Measurements from ENCODE around the gene EIF4E1B.

Gene EIF4E1B

DNA sequence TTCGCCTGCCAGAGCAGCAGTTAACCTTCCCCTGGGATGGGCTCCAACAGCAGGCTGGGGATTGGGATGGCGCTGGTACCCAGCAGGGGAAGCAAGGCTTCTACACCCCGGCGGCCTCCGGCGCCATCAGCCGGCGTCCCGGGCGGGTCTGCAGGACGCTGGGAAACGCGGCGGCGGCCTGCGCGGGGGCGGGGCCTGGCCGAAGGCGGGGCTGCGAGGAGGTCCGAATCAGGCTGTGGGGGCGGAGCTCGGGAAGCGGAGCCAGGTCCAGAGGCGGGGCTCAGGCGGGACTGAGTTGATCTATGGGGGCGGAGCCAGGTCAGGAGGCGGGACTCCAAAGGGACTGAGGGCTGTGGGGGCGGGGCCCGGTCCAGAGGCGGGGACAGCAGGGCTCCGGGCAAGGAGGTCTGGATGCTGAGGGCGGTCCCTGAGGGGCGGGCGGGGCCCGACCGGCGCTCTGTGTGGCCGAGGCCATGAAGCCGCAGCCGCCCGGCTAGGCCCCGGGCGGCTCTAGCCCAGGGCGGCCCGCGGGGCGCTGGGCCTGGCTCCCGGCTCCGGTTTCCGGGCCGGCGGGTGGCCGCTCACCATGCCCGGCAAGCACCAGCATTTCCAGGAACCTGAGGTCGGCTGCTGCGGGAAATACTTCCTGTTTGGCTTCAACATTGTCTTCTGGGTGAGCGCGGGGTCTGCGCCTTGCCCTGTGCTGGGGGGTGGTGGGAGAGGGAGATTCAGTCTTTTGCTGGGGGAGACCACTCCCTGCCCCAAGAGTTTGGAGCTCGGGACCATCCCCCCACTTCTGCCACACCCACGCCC is 16.8 kb downstream of the EIF4E1B start, which contains the start of gene TSPAN17:
Gene TSPAN17, plus strand, starts transcription at position 455 of the 813 bp plus-strand sequence. Its CDS starts 132 bp downstream, at position 587.
- DNase-seq (ENCODE audit: low read depth), result peak; percentile 92

DNA sequence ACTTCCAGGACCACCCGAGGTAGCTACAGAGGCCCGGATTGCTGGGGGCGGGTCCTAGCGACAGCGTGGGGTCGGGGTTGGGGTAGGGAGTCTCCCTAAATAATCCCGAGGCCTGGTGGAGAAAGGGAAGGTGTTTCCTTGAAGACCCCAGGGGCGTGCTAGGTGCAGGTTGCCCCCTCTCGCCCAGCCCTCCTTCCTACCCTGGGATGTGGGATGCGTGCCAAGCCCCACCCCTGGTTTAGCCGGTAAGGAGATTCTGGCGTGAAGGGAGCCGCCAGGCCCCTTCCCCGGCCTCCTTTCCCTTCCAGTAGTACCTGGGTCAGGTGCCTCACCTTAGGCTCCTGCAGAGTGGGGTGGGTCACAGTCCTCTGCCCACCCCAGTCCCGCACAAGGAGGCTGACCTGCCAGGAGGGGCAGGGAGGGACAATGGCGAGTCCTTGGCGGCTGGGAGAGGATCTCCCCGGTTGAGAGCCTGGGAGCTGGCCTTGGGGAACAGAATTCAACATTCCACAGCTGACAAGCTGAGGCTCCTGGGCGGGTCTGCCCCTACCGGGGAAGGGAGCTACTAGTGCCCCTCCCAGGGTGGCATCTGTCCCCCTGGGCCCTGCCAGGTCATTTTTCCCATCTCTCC is 17.5 kb downstream of the EIF4E1B start:
- no peak for DNase-seq (ENCODE audit: low read depth)

DNA sequence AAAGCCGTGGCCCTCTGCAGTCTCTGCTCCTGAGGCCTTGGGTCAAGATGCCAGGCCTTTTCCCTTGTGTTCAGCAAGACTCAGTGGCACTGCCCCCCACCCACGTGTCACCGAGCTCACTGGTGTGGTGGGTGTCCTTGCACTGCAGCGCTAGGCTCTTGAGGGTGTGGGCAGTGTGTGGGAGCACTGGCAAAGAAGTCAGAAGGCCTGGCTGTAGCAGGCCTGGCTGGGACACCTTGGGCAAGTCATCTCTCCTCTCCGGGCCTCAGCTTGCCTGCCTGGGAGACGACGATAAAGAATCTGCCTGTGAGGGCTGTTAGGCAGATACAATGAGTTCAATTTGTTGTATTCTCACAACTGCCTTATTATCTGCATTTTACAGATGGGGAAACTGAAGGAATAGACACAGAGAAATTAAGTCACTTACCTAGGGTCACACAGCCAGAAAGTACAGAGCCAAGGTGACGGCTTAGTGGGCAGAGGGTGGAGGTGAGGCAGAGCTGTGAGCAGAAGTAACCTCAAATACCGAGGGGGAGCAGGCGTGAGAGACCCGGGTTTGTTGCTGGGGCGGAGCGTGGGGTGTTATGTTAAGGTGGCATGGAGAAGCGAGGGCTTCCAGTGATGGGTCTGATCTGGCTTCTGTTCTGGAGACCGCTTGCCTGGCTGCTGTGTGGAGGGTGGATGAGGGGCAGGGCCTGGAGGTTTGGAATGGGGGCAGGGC is 18.2 kb downstream of the EIF4E1B start:
- DNase-seq (ENCODE audit: low read depth), result no peak

DNA sequence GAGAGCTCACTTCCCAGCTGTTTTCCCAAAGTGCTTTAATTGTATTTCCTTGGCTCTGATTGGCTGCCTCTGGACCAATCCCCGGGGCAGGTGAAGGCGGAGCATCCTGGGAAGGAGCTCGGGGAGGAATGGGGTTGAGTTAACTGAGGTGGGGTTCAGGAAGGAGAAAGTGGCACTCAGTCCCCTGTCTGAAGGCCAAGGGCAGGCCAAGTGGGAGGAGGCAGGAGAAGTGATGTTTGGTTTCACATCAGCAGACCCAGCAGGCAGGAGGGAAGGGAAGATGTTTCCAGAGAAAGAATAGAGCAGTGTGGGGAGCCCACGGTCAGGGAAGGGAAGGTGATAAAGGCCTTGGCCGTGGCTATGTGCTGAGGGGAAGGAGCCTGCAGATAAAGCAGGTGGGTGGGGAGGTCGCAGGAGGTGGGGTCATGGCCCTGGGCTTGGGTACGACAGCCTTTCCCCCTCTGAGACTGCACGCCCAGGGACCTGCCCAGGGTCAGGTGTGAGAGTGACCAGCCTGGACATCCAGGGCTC is 19.9 kb downstream of the EIF4E1B start:
- no peak for DNase-seq (ENCODE audit: low read depth)

DNA sequence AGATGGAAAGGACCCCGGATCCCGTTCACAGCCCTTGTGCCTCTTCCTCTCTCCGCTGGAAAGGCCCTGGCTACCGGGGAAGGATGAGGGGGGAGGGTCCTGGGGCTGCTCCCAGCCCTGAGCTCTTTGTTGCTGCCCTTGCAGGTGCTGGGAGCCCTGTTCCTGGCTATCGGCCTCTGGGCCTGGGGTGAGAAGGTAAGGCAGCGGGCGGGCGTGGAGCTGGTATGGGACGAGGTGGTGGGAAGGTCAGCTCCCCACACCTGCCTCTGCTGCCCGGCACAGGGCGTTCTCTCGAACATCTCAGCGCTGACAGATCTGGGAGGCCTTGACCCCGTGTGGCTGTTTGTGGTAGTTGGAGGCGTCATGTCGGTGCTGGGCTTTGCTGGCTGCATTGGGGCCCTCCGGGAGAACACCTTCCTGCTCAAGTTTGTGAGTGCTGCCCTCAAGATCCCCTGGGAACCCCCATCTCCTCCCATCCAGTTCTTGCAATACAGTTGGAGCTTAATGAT is 21.1 kb downstream of the EIF4E1B start:
- DNase-seq (ENCODE audit: low read depth), result no peak

DNA sequence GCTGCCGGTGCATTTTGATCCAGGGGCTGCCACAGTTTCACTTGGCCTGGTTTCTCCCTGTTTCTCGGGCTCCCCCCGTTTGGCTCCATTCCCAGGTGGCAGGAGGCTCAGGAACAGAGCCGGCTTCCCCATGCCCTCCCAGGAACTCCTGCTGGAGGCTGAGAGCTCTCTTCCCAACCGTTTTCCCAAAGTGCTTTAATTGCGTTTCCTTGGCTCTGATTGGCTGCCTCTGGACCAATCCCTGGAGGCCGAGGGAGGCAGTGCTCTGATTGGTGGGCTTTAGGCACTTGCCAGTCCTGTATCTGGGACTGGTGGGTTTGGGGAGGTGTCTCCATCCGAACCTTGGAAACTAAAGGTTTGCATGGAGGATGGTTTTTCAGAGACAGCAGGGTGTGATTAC is 21.7 kb downstream of the EIF4E1B start:
- DNase-seq (ENCODE audit: low read depth), result no peak

DNA sequence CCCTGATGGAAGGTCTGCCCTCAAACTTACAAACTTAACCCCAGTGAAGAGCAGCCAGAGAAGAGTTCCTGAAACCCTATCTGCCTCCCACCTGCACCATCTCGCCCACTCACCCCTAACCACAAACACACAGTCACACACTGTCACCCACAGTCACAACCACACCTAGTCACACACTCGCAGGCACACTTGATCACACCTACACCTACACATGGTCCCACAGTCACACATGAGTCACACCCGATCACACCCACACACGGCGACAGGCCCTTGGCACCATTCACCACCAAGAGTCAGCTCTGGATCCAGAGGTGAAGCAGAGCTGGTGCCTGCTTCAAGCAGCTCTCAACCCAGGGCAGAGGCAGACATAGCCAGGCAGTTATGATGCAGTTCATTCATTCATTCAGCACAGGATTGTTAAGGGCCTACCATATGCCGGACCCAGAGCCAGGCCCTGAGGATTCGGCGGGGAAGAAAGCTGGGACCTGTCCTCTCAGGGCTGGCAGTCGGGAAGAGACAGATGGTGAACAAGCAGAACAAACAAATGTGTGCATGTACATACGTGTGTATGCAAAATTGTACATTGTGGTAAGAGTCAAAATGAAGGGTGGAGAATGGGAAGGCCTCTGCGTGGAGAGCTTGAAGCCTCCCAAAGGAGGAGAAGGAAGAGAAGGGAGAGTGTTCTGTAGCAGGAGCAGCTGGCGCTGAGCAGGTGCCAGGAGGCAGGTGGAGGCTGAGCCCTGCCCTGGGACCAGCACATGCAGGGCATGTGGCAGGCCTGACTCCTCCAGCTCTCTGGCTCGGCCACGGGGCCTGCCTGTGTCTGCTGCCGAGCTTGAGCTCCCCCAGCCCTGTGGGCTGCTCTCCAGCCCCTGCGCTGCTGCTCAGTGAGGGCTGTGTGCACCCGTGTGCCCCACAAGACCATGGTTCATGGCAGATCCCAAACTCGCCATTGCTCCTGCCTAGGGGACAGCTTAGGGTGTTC is 23.2 kb downstream of the EIF4E1B start:
- DNase-seq (ENCODE audit: low read depth), result no peak

DNA sequence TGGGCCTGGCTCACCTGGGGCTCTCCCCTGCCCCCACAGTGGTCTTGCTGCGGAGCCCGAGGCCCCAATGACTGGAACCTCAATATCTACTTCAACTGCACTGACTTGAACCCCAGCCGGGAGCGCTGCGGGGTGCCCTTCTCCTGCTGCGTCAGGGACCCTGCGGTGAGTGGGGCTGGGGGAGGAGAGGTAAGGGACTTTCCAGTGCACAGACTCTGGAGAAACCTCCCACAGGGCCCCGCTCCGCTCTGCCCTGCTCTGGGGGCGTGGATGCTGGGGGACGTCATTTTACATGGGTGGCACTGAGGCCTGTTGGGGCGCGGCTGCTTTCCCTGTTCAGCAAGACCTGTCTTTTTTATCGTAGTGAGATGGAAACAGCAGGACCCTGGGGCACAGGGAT is 24.4 kb downstream of the EIF4E1B start:
- DNase-seq (ENCODE audit: low read depth), result no peak

DNA sequence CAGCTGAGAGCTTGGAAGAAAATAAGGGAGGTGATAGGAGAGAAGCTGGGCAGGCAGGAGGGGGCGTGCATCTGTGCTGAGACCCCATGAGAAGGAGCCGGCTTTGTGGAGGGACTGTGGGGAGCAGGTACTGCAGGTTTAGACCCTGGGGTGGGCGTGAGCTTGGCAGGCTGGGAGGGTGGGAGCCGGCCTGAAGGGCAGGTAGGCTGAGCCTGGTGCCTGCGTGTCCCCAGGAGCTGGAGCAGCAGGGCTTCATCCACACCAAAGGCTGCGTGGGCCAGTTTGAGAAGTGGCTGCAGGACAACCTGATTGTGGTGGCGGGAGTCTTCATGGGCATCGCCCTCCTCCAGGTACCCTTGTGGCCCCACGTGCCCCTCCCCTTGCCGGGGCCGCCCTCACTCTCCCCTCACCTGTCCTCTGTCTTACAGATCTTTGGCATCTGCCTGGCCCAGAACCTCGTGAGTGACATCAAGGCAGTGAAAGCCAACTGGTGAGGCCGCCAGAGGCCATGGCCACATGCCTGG is 26.1 kb downstream of the EIF4E1B start:
- DNase-seq (ENCODE audit: low read depth), result no peak

DNA sequence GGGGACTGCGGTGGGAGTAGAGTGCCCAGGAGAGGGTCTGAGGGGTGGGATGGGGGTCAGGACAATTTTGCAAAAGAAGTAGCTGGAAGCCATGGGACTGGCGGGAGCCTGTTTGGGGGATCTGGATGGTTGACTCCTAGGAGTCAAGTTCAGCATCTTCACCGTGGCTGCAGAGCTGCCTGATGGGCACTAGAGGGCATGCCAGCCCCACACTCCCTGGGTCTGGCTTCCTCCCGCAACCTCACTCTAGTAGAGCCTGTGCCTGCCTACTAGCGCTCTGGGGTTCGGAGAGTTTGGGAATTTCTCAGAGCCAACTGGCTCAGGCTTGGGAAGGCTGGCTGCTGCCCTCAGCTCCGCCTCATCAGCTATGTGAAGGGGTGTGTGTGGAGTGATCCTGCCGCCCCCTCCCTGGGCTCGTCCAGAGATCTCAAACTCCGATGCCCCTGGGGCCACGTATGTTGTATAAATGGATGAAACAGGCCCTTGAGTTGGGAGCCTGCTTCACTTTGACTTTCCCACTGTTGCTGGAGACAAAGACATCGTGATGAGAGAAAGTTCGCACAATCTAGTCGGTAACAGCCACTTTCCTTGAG is 27.6 kb downstream of the EIF4E1B start:
- no peak for DNase-seq (ENCODE audit: low read depth)

DNA sequence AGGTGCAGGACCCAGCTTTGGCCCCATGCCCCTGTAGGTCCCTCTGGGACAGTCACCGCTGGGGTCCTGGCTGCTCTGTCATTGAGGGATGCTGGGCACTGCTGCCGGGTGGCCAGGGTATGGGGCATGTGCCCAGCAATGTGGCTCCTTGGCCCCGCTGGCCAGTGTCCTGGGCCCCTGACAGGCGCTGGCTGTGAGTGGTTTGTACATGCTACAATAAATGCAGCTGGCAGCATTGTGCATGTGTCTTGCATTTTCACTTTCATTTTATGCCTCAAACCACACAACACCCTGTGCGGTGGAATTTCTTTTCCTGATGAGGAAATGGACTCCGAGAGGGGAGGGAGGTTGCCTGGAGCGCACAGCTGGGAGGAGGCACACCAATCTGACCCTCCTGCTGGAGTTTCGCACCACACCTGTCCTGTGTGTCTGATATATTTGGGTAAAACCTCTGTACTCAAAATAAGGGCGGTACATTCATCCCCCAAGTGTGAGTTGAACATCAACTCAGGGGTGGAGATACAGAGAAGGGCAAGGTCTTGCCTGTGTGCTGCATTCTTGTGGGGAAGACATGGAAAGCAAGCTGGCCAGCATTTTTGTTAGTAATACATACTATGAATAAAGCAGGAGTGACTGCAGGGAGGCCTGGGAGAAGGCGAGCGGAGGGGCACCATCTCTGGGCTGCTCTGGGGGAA is 28.5 kb downstream of the EIF4E1B start:
- no peak for DNase-seq (ENCODE audit: low read depth)

DNA sequence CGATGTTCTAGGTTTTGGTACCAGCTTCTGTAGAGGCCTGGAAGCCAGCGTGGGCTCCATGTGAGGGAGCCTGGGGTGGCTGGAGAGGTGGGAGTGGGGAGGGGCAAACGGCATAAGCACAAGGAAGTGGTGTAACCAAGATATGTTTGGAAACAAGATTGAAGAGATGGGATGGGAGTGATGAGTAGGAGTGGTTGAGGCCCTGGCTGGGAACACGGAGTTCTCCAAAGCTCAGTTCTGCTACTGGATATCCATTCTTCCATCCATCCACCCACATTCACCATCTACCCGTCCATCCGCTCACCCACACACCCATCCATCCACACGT is 29.0 kb downstream of the EIF4E1B start:
- no peak for DNase-seq (ENCODE audit: low read depth)

DNA sequence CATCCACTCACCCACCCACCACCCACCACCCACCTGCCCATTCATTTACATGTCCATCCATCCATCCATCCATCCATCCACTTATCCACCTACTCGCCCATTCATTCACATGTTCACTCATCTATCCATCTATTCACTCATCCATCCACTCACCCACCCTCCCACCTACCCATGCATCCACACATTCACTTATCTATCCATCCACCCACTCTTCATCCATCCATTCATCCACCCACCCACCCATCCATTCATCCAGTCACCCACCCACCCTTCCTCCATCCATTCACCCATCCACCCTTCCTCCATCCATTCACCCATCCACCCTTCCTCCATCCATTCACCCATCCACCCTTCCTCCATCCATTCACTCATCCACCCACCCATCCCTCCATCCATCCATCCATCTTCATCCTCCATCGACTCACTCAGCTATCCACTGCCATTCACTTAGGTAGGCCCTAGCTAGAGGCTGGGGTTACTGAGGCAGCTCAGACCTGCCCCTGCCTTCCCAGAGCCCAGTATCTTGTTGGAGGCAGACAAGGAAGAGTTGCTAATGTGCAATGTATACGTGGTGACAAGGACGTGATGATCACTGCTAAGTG is 29.5 kb downstream of the EIF4E1B start:
- no peak for DNase-seq (ENCODE audit: low read depth)

DNA sequence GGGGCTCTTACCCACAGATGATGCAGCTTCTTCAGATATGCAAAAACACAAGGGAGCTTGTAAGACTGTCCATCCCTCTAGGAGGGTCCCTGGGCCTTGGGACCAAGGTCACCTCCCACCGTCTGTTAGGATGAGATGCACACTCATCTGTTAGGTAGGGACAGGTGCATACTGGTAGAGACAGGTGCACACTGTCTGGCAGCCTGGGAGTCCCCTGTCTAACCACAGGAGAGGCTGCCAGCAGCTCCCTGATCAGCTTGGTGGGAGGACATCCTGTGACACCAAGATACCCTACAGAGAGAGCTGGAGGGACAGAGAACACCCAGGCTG is 30.0 kb downstream of the EIF4E1B start:
- no peak for DNase-seq (ENCODE audit: low read depth)

DNA sequence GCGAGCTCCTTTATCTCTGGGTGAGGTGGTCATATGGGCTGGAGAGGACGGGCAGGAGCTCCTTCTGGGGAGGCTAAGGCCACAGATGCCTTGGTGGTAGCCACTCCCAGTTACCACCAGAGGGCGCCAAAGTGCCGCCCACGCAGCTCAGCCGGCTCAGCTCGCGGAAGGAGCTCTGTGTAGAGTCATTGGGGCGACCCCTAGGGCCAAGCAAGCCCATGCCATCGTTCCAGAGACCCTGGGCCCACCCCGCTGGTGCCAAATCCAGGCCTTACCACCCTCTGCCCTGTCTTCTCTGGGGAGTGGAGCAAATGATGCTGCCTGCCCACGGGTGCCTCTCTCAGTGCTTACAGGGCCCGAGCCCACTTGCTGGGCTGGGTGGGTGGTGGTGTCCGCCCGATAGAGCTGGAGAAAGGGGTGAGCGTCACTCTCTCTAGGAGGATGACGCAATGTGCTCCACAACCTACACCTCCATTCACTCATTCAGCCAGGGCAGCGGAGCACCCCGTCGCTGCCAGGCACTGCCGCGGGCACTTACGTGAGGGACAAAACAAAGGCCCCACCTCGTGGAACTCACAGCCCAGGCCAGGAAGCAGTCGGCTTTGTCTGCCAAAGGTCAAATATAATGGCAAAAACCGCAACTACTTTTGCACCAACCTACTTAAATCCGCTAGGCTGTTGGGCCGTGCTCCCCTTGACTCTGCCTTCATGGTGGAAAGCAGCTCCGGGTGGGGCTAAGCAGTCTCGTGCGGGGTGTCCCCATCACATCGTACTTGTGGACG is 30.6 kb downstream of the EIF4E1B start:
- DNase-seq (ENCODE audit: low read depth), result no peak

DNA sequence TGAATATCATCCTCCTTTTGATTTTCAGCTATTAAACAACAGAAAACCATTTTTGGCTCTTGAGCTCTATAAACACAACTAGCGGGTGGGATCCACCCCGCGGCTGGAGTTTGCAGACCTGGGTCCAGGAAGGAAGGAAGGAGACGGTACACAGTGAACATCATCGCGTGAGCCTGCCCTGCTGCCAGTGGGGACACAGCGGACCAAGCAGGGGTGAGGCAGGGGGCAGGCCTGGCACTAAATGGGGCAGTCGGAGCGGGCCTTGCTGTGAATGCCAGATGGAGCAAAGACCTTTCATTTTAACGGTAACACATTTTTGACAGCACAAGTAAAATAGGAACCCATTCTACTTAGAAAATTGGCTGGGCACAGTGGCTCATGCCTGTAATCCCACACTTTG is 31.2 kb downstream of the EIF4E1B start:
- no peak for DNase-seq (ENCODE audit: low read depth)

DNA sequence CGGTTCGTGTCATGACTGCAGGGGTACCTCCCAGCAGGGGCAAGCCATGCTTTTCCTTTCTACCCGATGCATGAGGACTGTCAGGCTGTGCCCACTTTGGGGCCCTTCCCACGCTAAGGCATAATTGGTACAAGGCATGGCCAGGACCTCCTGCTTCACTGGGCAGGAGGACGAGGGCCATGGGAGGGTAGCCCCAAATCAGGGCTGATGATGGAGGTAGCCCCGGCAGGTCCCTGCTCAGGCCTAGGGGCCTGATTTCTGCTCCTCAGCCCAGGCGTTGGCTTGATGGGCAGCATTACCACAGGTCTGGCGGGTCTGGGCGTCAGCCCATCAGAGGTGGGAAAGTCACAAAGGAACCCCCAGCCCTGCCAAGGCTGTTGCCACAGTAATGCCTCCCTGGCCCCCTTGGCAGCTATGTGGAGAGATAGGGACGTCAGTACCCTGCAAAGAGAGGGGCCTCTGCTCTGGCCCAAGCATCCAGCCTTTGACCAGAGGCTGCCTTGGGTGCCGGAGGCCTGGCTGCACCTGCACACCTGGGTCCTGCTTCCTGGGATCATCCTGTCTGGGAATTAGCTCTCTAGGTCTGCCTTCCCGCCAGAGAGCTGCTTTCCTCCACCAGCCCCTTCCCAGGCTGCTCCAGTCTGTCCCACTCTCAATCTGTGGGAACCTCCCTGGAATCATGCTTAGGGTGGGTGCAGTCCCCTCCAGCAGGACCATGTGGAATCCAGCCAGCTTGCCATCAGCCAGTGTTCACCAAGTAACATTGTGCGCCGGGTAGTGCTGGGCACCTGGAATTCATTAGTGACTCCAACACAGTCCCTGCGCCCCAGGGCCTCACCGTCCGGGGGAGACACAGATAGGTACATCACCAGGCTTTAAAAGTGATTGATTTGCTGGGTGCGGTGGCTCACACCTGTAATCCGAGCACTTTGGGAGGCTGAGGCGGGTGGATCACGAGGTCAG is 32.2 kb downstream of the EIF4E1B start:
- DNase-seq (ENCODE audit: low read depth), result no peak

DNA sequence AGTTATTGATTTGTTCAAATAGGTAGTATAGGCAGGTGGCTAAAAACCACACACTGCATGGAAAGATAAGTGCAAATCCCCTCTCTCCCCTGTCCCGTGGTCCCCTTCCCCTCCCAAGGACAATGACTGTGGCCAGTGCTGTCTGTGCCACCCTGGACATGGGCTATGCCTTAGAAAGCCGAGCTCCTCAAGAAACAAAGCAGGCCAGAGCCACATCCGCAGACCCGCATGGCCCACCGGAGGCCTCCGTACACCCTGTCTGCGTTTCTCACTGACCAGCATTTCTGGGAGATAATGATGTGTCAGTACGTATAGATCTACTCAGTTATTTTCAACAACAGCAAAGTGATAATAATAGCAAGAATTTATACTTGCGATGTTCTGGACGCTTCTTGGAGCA is 33.1 kb downstream of the EIF4E1B start:
- no peak for DNase-seq (ENCODE audit: low read depth)
